ENCODE data around the gene PRG2. TPM values are rescaled to one million over a fixed set of nuclear protein-coding genes. Genes with fewer than 3 reads are reported as not detected.

Gene PRG2
- total RNA-seq, 4 donors from 2014 or later, result not detected

DNA sequence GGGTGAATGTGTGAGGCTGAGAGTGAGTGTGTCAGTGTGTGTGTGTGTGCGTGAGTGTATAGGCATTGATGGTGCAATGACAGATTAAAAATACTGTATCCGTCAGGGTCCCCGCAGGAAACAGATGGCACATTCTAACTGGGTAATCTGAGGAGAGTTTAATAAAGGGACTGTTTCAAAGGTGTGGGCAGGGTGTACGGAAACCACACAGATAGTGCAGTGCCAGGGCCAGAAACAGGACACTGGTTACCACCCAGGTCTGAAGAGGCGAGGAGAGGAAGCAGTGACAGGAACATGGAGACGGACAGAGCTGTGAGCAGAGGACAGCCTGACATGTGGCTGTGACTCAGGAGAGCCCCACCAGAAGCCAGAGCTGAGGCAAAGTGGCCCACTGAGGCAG is 35.8 kb downstream of the PRG2 start:
- Histone ChIP-seq H3K4me3 (no peak overlapping the region), H3K27ac (no peak overlapping the region), H3K9me3 (no peaks in the 10 kb centered on the region), H3K27me3 (no peaks in the 10 kb centered on the region), H3K4me1 (peaks cover 0 to 11% of the 10 kb centered on the region in 2 donors), H3K36me3 (no peaks in the 10 kb centered on the region)
- ATAC-seq (no peak), DNase-seq (no peak)
- intact Hi-C loops (cut with DNase I; ENCODE audit: low total_unique reads) (loop anchor here (10.0 kb wide), 1 partner anchor 240 kb away; no protein-coding TSS in a partner anchor), in situ Hi-C loops (cut with MboI; ENCODE audit: low sequenced_read_pairs in 4 of 4) (loop anchor here in 2 of 4 donors (25.0 kb wide), 2 partner anchors 242 to 517 kb away; no protein-coding TSS in a partner anchor)
- TF ChIP-seq, protein P1, sequence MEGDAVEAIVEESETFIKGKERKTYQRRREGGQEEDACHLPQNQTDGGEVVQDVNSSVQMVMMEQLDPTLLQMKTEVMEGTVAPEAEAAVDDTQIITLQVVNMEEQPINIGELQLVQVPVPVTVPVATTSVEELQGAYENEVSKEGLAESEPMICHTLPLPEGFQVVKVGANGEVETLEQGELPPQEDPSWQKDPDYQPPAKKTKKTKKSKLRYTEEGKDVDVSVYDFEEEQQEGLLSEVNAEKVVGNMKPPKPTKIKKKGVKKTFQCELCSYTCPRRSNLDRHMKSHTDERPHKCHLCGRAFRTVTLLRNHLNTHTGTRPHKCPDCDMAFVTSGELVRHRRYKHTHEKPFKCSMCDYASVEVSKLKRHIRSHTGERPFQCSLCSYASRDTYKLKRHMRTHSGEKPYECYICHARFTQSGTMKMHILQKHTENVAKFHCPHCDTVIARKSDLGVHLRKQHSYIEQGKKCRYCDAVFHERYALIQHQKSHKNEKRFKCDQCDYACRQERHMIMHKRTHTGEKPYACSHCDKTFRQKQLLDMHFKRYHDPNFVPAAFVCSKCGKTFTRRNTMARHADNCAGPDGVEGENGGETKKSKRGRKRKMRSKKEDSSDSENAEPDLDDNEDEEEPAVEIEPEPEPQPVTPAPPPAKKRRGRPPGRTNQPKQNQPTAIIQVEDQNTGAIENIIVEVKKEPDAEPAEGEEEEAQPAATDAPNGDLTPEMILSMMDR (IDR thresholded peaks at IDR 0.05 in 4 of 5, conservative IDR thresholded peaks at IDR 0.05 in 1 of 5), result no peak
- TF ChIP-seq POLR2A (IDR thresholded peaks at IDR 0.05), result no peak

DNA sequence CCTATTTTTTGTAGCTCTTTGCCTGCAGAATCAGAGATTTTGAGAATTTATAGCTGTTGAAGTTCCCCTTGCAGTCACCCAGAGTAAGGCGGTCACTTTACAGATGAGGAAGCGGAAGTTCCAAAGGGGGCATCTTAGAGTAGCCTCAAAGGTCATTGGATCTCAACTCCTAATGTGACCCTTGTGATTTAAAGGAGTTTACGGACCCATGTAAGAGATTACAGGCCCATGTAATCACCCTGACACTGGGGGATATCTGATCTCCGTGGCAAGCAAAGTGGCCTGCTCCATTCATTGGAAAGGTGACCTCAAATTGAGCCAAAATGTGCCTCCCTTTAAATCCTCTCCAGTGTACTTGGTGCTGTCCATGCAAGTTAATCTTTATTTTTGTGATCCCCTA is 36.6 kb downstream of the PRG2 start:
- no peak for DNase-seq
- intact Hi-C loops (cut with DNase I; ENCODE audit: low total_unique reads), result loop anchor here (10.0 kb wide), 1 partner anchor 239 kb away; no protein-coding TSS in a partner anchor

DNA sequence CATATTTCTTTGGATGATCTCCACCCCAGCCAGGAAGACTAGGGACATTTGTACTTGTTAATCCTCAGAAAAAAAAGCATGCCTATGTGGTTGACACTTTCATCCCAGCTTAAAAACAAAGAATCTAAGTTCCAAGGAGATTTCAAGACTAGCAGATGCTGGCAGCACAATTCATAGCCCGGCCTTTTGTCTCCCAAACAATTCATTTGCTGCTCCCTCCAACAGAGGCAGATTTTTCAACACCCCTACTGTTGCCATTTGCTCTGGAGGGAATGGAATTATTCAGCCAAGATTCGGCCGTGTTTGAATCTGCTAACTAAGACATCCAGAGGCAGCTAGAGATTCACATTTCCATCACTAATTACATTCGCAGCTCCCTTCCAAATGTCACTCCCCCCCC is 37.0 kb downstream of the PRG2 start:
- no peak for ATAC-seq
- Histone ChIP-seq H3K36me3 (no peaks in the 10 kb centered on the region), H3K27me3 (no peaks in the 10 kb centered on the region), H3K4me1 (no peaks in the 10 kb centered on the region), H3K4me3 (no peak overlapping the region), H3K9me3 (no peaks in the 10 kb centered on the region), H3K27ac (no peak overlapping the region)
- intact Hi-C loops (cut with DNase I; ENCODE audit: low total_unique reads), result loop anchor here (10.0 kb wide), 1 partner anchor 239 kb away; no protein-coding TSS in a partner anchor
- in situ Hi-C loops (cut with MboI; ENCODE audit: low sequenced_read_pairs in 4 of 4), result loop anchor here in 2 of 4 donors (25.0 kb wide), 2 partner anchors 241 to 516 kb away; no protein-coding TSS in a partner anchor
- no peak for TF ChIP-seq POLR2A (IDR thresholded peaks at IDR 0.05)
- TF ChIP-seq, protein P1 (IDR thresholded peaks at IDR 0.05 in 4 of 5, conservative IDR thresholded peaks at IDR 0.05 in 1 of 5), result no peak
- DNase-seq, result no peak

More for the DNA sequence above, 36.6 kb downstream of the PRG2 start:
- no peak overlapping the region for H3K4me3 ChIP-seq
- H3K27ac ChIP-seq, result no peak overlapping the region
- in situ Hi-C loops (cut with MboI; ENCODE audit: low sequenced_read_pairs in 4 of 4), result loop anchor here in 2 of 4 donors (25.0 kb wide), 2 partner anchors 242 to 517 kb away; no protein-coding TSS in a partner anchor
- H3K4me1 ChIP-seq, result peaks cover 0 to 4% of the 10 kb centered on the region in 2 donors
- no peaks in the 10 kb centered on the region for H3K9me3 ChIP-seq
- ATAC-seq, result no peak
- no peak for TF ChIP-seq POLR2A (IDR thresholded peaks at IDR 0.05)
- TF ChIP-seq, protein P1 (IDR thresholded peaks at IDR 0.05 in 4 of 5, conservative IDR thresholded peaks at IDR 0.05 in 1 of 5), result no peak
- H3K36me3 ChIP-seq, result no peaks in the 10 kb centered on the region
- no peaks in the 10 kb centered on the region for H3K27me3 ChIP-seq

DNA sequence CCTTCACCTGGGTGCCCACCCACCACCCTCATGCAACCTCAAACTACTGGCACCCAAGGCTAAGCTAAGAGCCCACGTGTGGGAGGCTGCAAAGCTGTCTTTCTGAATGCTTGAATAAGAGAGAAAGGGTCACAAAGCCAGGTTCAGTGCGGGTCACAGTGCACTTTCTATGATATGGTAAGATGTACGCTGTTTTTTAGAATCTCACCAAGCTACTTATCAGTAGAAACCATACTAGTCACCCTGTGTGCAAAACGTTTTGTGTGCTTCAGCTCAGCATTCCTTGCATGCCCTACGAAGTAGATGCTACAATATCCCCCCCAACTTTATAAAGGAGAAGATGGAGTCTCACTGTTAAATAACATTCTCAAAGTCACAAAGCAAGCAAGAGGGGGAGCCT is 37.4 kb downstream of the PRG2 start:
- Histone ChIP-seq H3K27ac (no peak overlapping the region), H3K4me3 (no peak overlapping the region), H3K27me3 (no peaks in the 10 kb centered on the region), H3K36me3 (no peaks in the 10 kb centered on the region), H3K9me3 (no peaks in the 10 kb centered on the region), H3K4me1 (no peaks in the 10 kb centered on the region)
- no peak for DNase-seq
- no peak for ATAC-seq
- intact Hi-C loops (cut with DNase I; ENCODE audit: low total_unique reads) (loop anchor here (10.0 kb wide), 1 partner anchor 238 kb away; no protein-coding TSS in a partner anchor), in situ Hi-C loops (cut with MboI; ENCODE audit: low sequenced_read_pairs in 4 of 4) (loop anchor here in 2 of 4 donors (25.0 kb wide), 2 partner anchors 241 to 516 kb away; no protein-coding TSS in a partner anchor)
- TF ChIP-seq, protein P1 (IDR thresholded peaks at IDR 0.05 in 4 of 5, conservative IDR thresholded peaks at IDR 0.05 in 1 of 5), result no peak
- no peak for TF ChIP-seq POLR2A (IDR thresholded peaks at IDR 0.05)
